ENCODE results near the gene IGF1.
A peak's percentile ranks its signal among the peaks of the same experiment; 100 is the strongest.

IGF1 gene

GRCh38 chr12:102444093-102444492 lies 36.3 kb downstream of the IGF1 start:
- H2BK15ac ChIP-seq (ENCODE audit: low read depth, poor library complexity, severe bottlenecking): no peak overlapping the region
- H3K9ac ChIP-seq (ENCODE audit: low read length): no peak overlapping the region
- no peak overlapping the region for H3K4ac ChIP-seq (ENCODE audit: low read depth in 1 of 2, low read length in 2 of 2)
- no peak overlapping the region for H4K8ac ChIP-seq (ENCODE audit: low read length)
- H3K36me3 ChIP-seq (ENCODE audit: control insufficient read depth in 1 of 2, insufficient read depth in 2 of 2, low read depth in 1 of 2, low read length in 2 of 2): no peaks in the 10 kb centered on the region
- H3K27ac ChIP-seq (ENCODE audit: low read length, poor library complexity, severe bottlenecking): no peak overlapping the region
- H4K91ac ChIP-seq (ENCODE audit: low read length): no peak overlapping the region
- no peak overlapping the region for H2BK120ac ChIP-seq (ENCODE audit: low read depth, low read length)
- no peak overlapping the region for H2BK5ac ChIP-seq (ENCODE audit: low read depth, low read length, poor library complexity, severe bottlenecking)
- WGBS: 100% methylated on average over 1 of the region's 3 CpGs
- no peaks in the 10 kb centered on the region for H3K9me3 ChIP-seq (ENCODE audit: control insufficient read depth, low read length)
- H3K23ac ChIP-seq (ENCODE audit: low read length in 2 of 2): no peak overlapping the region
- no peak overlapping the region for H3K18ac ChIP-seq (ENCODE audit: low read depth in 1 of 2, low read length in 2 of 2)
- no peak overlapping the region for H2AFZ ChIP-seq (ENCODE audit: low read depth, low read length)
- H2AK5ac ChIP-seq (ENCODE audit: low read length, severe bottlenecking): no peak overlapping the region
- no peak for DNase-seq
- H3K4me2 ChIP-seq (ENCODE audit: low read length, poor library complexity, severe bottlenecking): no peak overlapping the region
- H3K4me3 ChIP-seq (ENCODE audit: insufficient read depth in 1 of 2, low read depth in 1 of 2, low read length in 2 of 2): no peak overlapping the region
- no peaks in the 10 kb centered on the region for H3K4me1 ChIP-seq (ENCODE audit: control insufficient read depth, insufficient read depth, low read depth, low read length)
- H3K14ac ChIP-seq (ENCODE audit: low read length in 2 of 2): no peak overlapping the region
- no peak overlapping the region for H2BK12ac ChIP-seq (ENCODE audit: low read length in 2 of 2)
- no peaks in the 10 kb centered on the region for H3K79me1 ChIP-seq (replicated peaks; ENCODE audit: low read length, poor library complexity, severe bottlenecking)
- no peaks in the 10 kb centered on the region for H3K27me3 ChIP-seq (ENCODE audit: control insufficient read depth in 1 of 2, insufficient read depth in 1 of 2, low read length in 2 of 2)

GRCh38 chr12:102441077-102441596 lies 39.2 kb downstream of the IGF1 start:
- 67% methylated on average over 1 of the region's 1 CpG for WGBS
- H3K23ac ChIP-seq (ENCODE audit: low read length in 2 of 2): no peak overlapping the region

GRCh38 chr12:102439426-102440405 lies 40.6 kb downstream of the IGF1 start:
- no peak overlapping the region for H4K8ac ChIP-seq (ENCODE audit: low read length)
- H2AK5ac ChIP-seq (ENCODE audit: low read length, severe bottlenecking): no peak overlapping the region
- H3K18ac ChIP-seq (ENCODE audit: low read depth in 1 of 2, low read length in 2 of 2): no peak overlapping the region
- no peaks in the 10 kb centered on the region for H3K4me1 ChIP-seq (ENCODE audit: control insufficient read depth, insufficient read depth, low read depth, low read length)
- H3K4me2 ChIP-seq (ENCODE audit: low read length, poor library complexity, severe bottlenecking): no peak overlapping the region
- no peak overlapping the region for H3K14ac ChIP-seq (ENCODE audit: low read length in 2 of 2)
- H3K79me1 ChIP-seq (replicated peaks; ENCODE audit: low read length, poor library complexity, severe bottlenecking): no peaks in the 10 kb centered on the region
- no peak for DNase-seq
- no peak overlapping the region for H2BK120ac ChIP-seq (ENCODE audit: low read depth, low read length)
- H3K36me3 ChIP-seq (ENCODE audit: control insufficient read depth in 1 of 2, insufficient read depth in 2 of 2, low read depth in 1 of 2, low read length in 2 of 2): no peaks in the 10 kb centered on the region
- H2AFZ ChIP-seq (ENCODE audit: low read depth, low read length): no peak overlapping the region
- no peak overlapping the region for H3K23ac ChIP-seq (ENCODE audit: low read length in 2 of 2)
- no peak overlapping the region for H3K9ac ChIP-seq (ENCODE audit: low read length)
- no peak overlapping the region for H2BK15ac ChIP-seq (ENCODE audit: low read depth, poor library complexity, severe bottlenecking)
- no peak overlapping the region for H2BK5ac ChIP-seq (ENCODE audit: low read depth, low read length, poor library complexity, severe bottlenecking)
- no peak overlapping the region for H3K27ac ChIP-seq (ENCODE audit: low read length, poor library complexity, severe bottlenecking)
- H3K27me3 ChIP-seq (ENCODE audit: control insufficient read depth in 1 of 2, insufficient read depth in 1 of 2, low read length in 2 of 2): no peaks in the 10 kb centered on the region
- no peak overlapping the region for H4K91ac ChIP-seq (ENCODE audit: low read length)
- H3K4ac ChIP-seq (ENCODE audit: low read depth in 1 of 2, low read length in 2 of 2): no peak overlapping the region
- no peaks in the 10 kb centered on the region for H3K9me3 ChIP-seq (ENCODE audit: control insufficient read depth, low read length)
- WGBS: 83% methylated on average over 11 of the region's 11 CpGs
- H3K4me3 ChIP-seq (ENCODE audit: insufficient read depth in 1 of 2, low read depth in 1 of 2, low read length in 2 of 2): no peak overlapping the region
- H2BK12ac ChIP-seq (ENCODE audit: low read length in 2 of 2): no peak overlapping the region

More at GRCh38 chr12:102441077-102441596, 39.2 kb downstream of the IGF1 start:
- Histone ChIP-seq H3K4me3 (ENCODE audit: insufficient read depth in 1 of 2, low read depth in 1 of 2, low read length in 2 of 2) (no peak overlapping the region), H3K4me1 (ENCODE audit: control insufficient read depth, insufficient read depth, low read depth, low read length) (no peaks in the 10 kb centered on the region), H3K27me3 (ENCODE audit: control insufficient read depth in 1 of 2, insufficient read depth in 1 of 2, low read length in 2 of 2) (no peaks in the 10 kb centered on the region), H3K79me1 (replicated peaks; ENCODE audit: low read length, poor library complexity, severe bottlenecking) (no peaks in the 10 kb centered on the region), H4K8ac (ENCODE audit: low read length) (no peak overlapping the region), H3K36me3 (ENCODE audit: control insufficient read depth in 1 of 2, insufficient read depth in 2 of 2, low read depth in 1 of 2, low read length in 2 of 2) (no peaks in the 10 kb centered on the region), H2BK120ac (ENCODE audit: low read depth, low read length) (no peak overlapping the region), H3K27ac (ENCODE audit: low read length, poor library complexity, severe bottlenecking) (no peak overlapping the region), H2AK5ac (ENCODE audit: low read length, severe bottlenecking) (no peak overlapping the region), H3K4ac (ENCODE audit: low read depth in 1 of 2, low read length in 2 of 2) (no peak overlapping the region), H4K91ac (ENCODE audit: low read length) (no peak overlapping the region), H3K14ac (ENCODE audit: low read length in 2 of 2) (no peak overlapping the region), H3K9me3 (ENCODE audit: control insufficient read depth, low read length) (no peaks in the 10 kb centered on the region), H2BK5ac (ENCODE audit: low read depth, low read length, poor library complexity, severe bottlenecking) (no peak overlapping the region), H3K18ac (ENCODE audit: low read depth in 1 of 2, low read length in 2 of 2) (no peak overlapping the region), H2BK15ac (ENCODE audit: low read depth, poor library complexity, severe bottlenecking) (no peak overlapping the region), H2AFZ (ENCODE audit: low read depth, low read length) (no peak overlapping the region), H3K4me2 (ENCODE audit: low read length, poor library complexity, severe bottlenecking) (no peak overlapping the region), H3K9ac (ENCODE audit: low read length) (no peak overlapping the region), H2BK12ac (ENCODE audit: low read length in 2 of 2) (no peak overlapping the region)
- no peak for DNase-seq

- no peak overlapping the region for H4K8ac ChIP-seq (ENCODE audit: low read length)
- H3K79me1 ChIP-seq (replicated peaks; ENCODE audit: low read length, poor library complexity, severe bottlenecking): no peaks in the 10 kb centered on the region
- no peak overlapping the region for H3K4me2 ChIP-seq (ENCODE audit: low read length, poor library complexity, severe bottlenecking)
- H3K18ac ChIP-seq (ENCODE audit: low read depth in 1 of 2, low read length in 2 of 2): no peak overlapping the region
- no peak overlapping the region for H2BK5ac ChIP-seq (ENCODE audit: low read depth, low read length, poor library complexity, severe bottlenecking)
- H4K91ac ChIP-seq (ENCODE audit: low read length): no peak overlapping the region
- no peak overlapping the region for H3K23ac ChIP-seq (ENCODE audit: low read length in 2 of 2)
- no peak overlapping the region for H3K4ac ChIP-seq (ENCODE audit: low read depth in 1 of 2, low read length in 2 of 2)
- H3K4me3 ChIP-seq (ENCODE audit: insufficient read depth in 1 of 2, low read depth in 1 of 2, low read length in 2 of 2): no peak overlapping the region
- peak; percentile 8 for DNase-seq
- WGBS: 75% methylated on average over 1 of the region's 2 CpGs
- no peak overlapping the region for H2AFZ ChIP-seq (ENCODE audit: low read depth, low read length)
- no peak overlapping the region for H2AK5ac ChIP-seq (ENCODE audit: low read length, severe bottlenecking)
- H3K14ac ChIP-seq (ENCODE audit: low read length in 2 of 2): no peak overlapping the region
- H2BK120ac ChIP-seq (ENCODE audit: low read depth, low read length): no peak overlapping the region
- no peaks in the 10 kb centered on the region for H3K27me3 ChIP-seq (ENCODE audit: control insufficient read depth in 1 of 2, insufficient read depth in 1 of 2, low read length in 2 of 2)
- H2BK15ac ChIP-seq (ENCODE audit: low read depth, poor library complexity, severe bottlenecking): no peak overlapping the region
- H3K9ac ChIP-seq (ENCODE audit: low read length): no peak overlapping the region
- no peak overlapping the region for H3K27ac ChIP-seq (ENCODE audit: low read length, poor library complexity, severe bottlenecking)
- no peaks in the 10 kb centered on the region for H3K4me1 ChIP-seq (ENCODE audit: control insufficient read depth, insufficient read depth, low read depth, low read length)
- no peak overlapping the region for H2BK12ac ChIP-seq (ENCODE audit: low read length in 2 of 2)
- no peaks in the 10 kb centered on the region for H3K9me3 ChIP-seq (ENCODE audit: control insufficient read depth, low read length)
- no peaks in the 10 kb centered on the region for H3K36me3 ChIP-seq (ENCODE audit: control insufficient read depth in 1 of 2, insufficient read depth in 2 of 2, low read depth in 1 of 2, low read length in 2 of 2)
Observed at GRCh38 chr12:102438827-102439210, 41.5 kb downstream of the IGF1 start.

Data from mesenchymal stem cell (in vitro differentiated cells and primary cell).